ENCODE data around the gene IFIT1. TPM values are rescaled to one million over a fixed set of nuclear protein-coding genes. Genes with fewer than 3 reads are reported as not detected.

Gene IFIT1
- total RNA-seq, 2 donors from 2014 or later, result 9.0 to 44.3 TPM

- H3K27ac ChIP-seq, result no peak overlapping the region
- peaks cover 13 to 27% of the 10 kb centered on the region in 2 donors for H3K4me1 ChIP-seq (ENCODE audit: control insufficient read depth in 1 of 2, low read depth in 2 of 2)
- TF ChIP-seq CTCF (IDR thresholded peaks at IDR 0.05), result no peak
- H3K36me3 ChIP-seq, result peaks cover 4% of the 10 kb centered on the region
- ATAC-seq (ENCODE audit: insufficient number of reproducible peaks, low FRiP score, low read depth) (no peak), DNase-seq (ENCODE audit: low spot score) (no peak)
- no peaks in the 10 kb centered on the region for H3K9me3 ChIP-seq
- no peak overlapping the region for H3K4me3 ChIP-seq
- no peaks in the 10 kb centered on the region for H3K27me3 ChIP-seq (replicated peaks; ENCODE audit: insufficient read depth)
Observed at GRCh38 chr10:89421018-89421476, 28.6 kb downstream of the IFIT1 start.

- Histone ChIP-seq H3K36me3 (peaks cover 4% of the 10 kb centered on the region), H3K27me3 (replicated peaks; ENCODE audit: insufficient read depth) (no peaks in the 10 kb centered on the region), H3K27ac (no peak overlapping the region), H3K4me1 (ENCODE audit: control insufficient read depth in 1 of 2, low read depth in 2 of 2) (no peaks in the 10 kb centered on the region), H3K9me3 (no peaks in the 10 kb centered on the region), H3K4me3 (no peak overlapping the region)
- TF ChIP-seq CTCF (IDR thresholded peaks at IDR 0.05), result no peak
- DNase-seq (ENCODE audit: low spot score) (no peak), ATAC-seq (ENCODE audit: insufficient number of reproducible peaks, low FRiP score, low read depth) (no peak)
Observed at GRCh38 chr10:89425000-89425399, 32.6 kb downstream of the IFIT1 start.

- TF ChIP-seq CTCF (IDR thresholded peaks at IDR 0.05), result peak; percentile 82
- H3K36me3 ChIP-seq, result no peaks in the 10 kb centered on the region
- no peaks in the 10 kb centered on the region for H3K4me1 ChIP-seq (ENCODE audit: control insufficient read depth in 1 of 2, low read depth in 2 of 2)
- H3K27ac ChIP-seq, result no peak overlapping the region
- no peak for DNase-seq (ENCODE audit: low spot score)
- H3K9me3 ChIP-seq, result no peaks in the 10 kb centered on the region
- H3K4me3 ChIP-seq, result no peak overlapping the region
- H3K27me3 ChIP-seq (replicated peaks; ENCODE audit: insufficient read depth), result no peaks in the 10 kb centered on the region
- peak; percentile 40 for ATAC-seq (ENCODE audit: insufficient number of reproducible peaks, low FRiP score, low read depth)
Observed at GRCh38 chr10:89426230-89426868, 33.9 kb downstream of the IFIT1 start.

GRCh38 chr10:89427629-89428028, 35.2 kb downstream of the IFIT1 start:
- Histone ChIP-seq H3K4me3 (no peak overlapping the region), H3K4me1 (ENCODE audit: control insufficient read depth in 1 of 2, low read depth in 2 of 2) (no peaks in the 10 kb centered on the region), H3K36me3 (no peaks in the 10 kb centered on the region), H3K27me3 (replicated peaks; ENCODE audit: insufficient read depth) (no peaks in the 10 kb centered on the region), H3K27ac (no peak overlapping the region), H3K9me3 (no peaks in the 10 kb centered on the region)
- ATAC-seq (ENCODE audit: insufficient number of reproducible peaks, low FRiP score, low read depth), result no peak
- no peak for DNase-seq (ENCODE audit: low spot score)
- TF ChIP-seq CTCF (IDR thresholded peaks at IDR 0.05), result no peak

GRCh38 chr10:89428877-89429276, 36.5 kb downstream of the IFIT1 start:
- Histone ChIP-seq H3K36me3 (no peaks in the 10 kb centered on the region), H3K4me1 (ENCODE audit: control insufficient read depth in 1 of 2, low read depth in 2 of 2) (no peaks in the 10 kb centered on the region), H3K4me3 (no peak overlapping the region), H3K27me3 (replicated peaks; ENCODE audit: insufficient read depth) (no peaks in the 10 kb centered on the region), H3K9me3 (no peaks in the 10 kb centered on the region), H3K27ac (no peak overlapping the region)
- no peak for TF ChIP-seq CTCF (IDR thresholded peaks at IDR 0.05)
- DNase-seq (ENCODE audit: low spot score) (no peak), ATAC-seq (ENCODE audit: insufficient number of reproducible peaks, low FRiP score, low read depth) (no peak)

All from thoracic aorta (tissue), 2 donors.